ENCODE data around the gene PRRC2B.

The PRRC2B gene

GRCh38 chr9:131480258-131480657 lies 86.4 kb downstream of the PRRC2B start:
- TF ChIP-seq GATA1 (IDR thresholded peaks at IDR 0.05; ENCODE audit: low read depth, low read length) (no peak), POLR2A (IDR thresholded peaks at IDR 0.05; ENCODE audit: low read length) (no peak)
- no peak for DNase-seq

GRCh38 chr9:131481441-131482342 lies 87.8 kb downstream of the PRRC2B start:
- no peak for TF ChIP-seq GATA1 (IDR thresholded peaks at IDR 0.05; ENCODE audit: low read depth, low read length)
- TF ChIP-seq POLR2A (IDR thresholded peaks at IDR 0.05; ENCODE audit: low read length): no peak
- no peak for DNase-seq

- DNase-seq: no peak
- TF ChIP-seq GATA1 (IDR thresholded peaks at IDR 0.05; ENCODE audit: low read depth, low read length): no peak
- TF ChIP-seq POLR2A (IDR thresholded peaks at IDR 0.05; ENCODE audit: low read length): no peak
These were observed 88.6 kb downstream of the PRRC2B start for GRCh38 chr9:131482343-131483006.

- no peak for DNase-seq
- TF ChIP-seq GATA1 (IDR thresholded peaks at IDR 0.05; ENCODE audit: low read depth, low read length) (no peak), POLR2A (IDR thresholded peaks at IDR 0.05; ENCODE audit: low read length) (no peak)
These were observed 89.6 kb downstream of the PRRC2B start for GRCh38 chr9:131483319-131484050.

- no peak for DNase-seq
- TF ChIP-seq GATA1 (IDR thresholded peaks at IDR 0.05; ENCODE audit: low read depth, low read length) (no peak), POLR2A (IDR thresholded peaks at IDR 0.05; ENCODE audit: low read length) (no peak)
These were observed 90.2 kb downstream of the PRRC2B start for GRCh38 chr9:131484051-131484445.

- DNase-seq: no peak
- TF ChIP-seq GATA1 (IDR thresholded peaks at IDR 0.05; ENCODE audit: low read depth, low read length): no peak
- TF ChIP-seq POLR2A (IDR thresholded peaks at IDR 0.05; ENCODE audit: low read length): no peak
These were observed 90.8 kb downstream of the PRRC2B start for GRCh38 chr9:131484560-131485185.

- TF ChIP-seq POLR2A (IDR thresholded peaks at IDR 0.05; ENCODE audit: low read length) (no peak), GATA1 (IDR thresholded peaks at IDR 0.05; ENCODE audit: low read depth, low read length) (no peak)
These were observed 91.3 kb downstream of the PRRC2B start for GRCh38 chr9:131485206-131485605.

GRCh38 chr9:131485728-131486422 lies 92.0 kb downstream of the PRRC2B start:
- TF ChIP-seq POLR2A (IDR thresholded peaks at IDR 0.05; ENCODE audit: low read length) (no peak), GATA1 (IDR thresholded peaks at IDR 0.05; ENCODE audit: low read depth, low read length) (no peak)
- DNase-seq: no peak

More at GRCh38 chr9:131485206-131485605, 91.3 kb downstream of the PRRC2B start:
- DNase-seq: no peak

- no peak for DNase-seq
- TF ChIP-seq GATA1 (IDR thresholded peaks at IDR 0.05; ENCODE audit: low read depth, low read length) (no peak), POLR2A (IDR thresholded peaks at IDR 0.05; ENCODE audit: low read length) (no peak)
These were observed 93.1 kb downstream of the PRRC2B start for GRCh38 chr9:131487001-131487400.

- no peak for DNase-seq
These were observed 93.7 kb downstream of the PRRC2B start for GRCh38 chr9:131487621-131488031.

GRCh38 chr9:131490514-131490913 lies 96.6 kb downstream of the PRRC2B start:
- TF ChIP-seq POLR2A (IDR thresholded peaks at IDR 0.05; ENCODE audit: low read length): no peak
- no peak for TF ChIP-seq GATA1 (IDR thresholded peaks at IDR 0.05; ENCODE audit: low read depth, low read length)
- DNase-seq: no peak

More at GRCh38 chr9:131487621-131488031, 93.7 kb downstream of the PRRC2B start:
- TF ChIP-seq POLR2A (IDR thresholded peaks at IDR 0.05; ENCODE audit: low read length) (no peak), GATA1 (IDR thresholded peaks at IDR 0.05; ENCODE audit: low read depth, low read length) (no peak)

GRCh38 chr9:131491001-131491710 lies 97.3 kb downstream of the PRRC2B start:
- TF ChIP-seq GATA1 (IDR thresholded peaks at IDR 0.05; ENCODE audit: low read depth, low read length) (no peak), POLR2A (IDR thresholded peaks at IDR 0.05; ENCODE audit: low read length) (no peak)

More at GRCh38 chr9:131491001-131491710, 97.3 kb downstream of the PRRC2B start:
- no peak for DNase-seq

Measured in erythroblast (primary cell).